RKO (cell line): Measurements from ENCODE around the gene SIGLEC15.
"Not testable (repeated sequence)": the region's sequence is repeated elsewhere in the genome, so short reads cannot be mapped to it uniquely, and the experiment has no call there.

Source experiments
- DNase-seq: peaks from one replicate; pipeline ENCODE4 v3.0.0-alpha.2; 2016; ENCODE audit warnings: low spot score

SIGLEC15 gene

GRCh38 chr18:45825258-45826044 lies at the start of gene SIGLEC15:
Gene SIGLEC15 (plus strand): TSS chr18:45825675. CDS start chr18:45825729, 54 bp downstream.
- DNase-seq = no peak

GRCh38 chr18:45775743-45776142 lies 49.7 kb upstream of the SIGLEC15 start:
- no peak for DNase-seq

GRCh38 chr18:45777393-45777792 lies 48.1 kb upstream of the SIGLEC15 start:
- DNase-seq = no peak

- DNase-seq = no peak
Observed at GRCh38 chr18:45780568-45780967, 44.9 kb upstream of the SIGLEC15 start.

DNA sequence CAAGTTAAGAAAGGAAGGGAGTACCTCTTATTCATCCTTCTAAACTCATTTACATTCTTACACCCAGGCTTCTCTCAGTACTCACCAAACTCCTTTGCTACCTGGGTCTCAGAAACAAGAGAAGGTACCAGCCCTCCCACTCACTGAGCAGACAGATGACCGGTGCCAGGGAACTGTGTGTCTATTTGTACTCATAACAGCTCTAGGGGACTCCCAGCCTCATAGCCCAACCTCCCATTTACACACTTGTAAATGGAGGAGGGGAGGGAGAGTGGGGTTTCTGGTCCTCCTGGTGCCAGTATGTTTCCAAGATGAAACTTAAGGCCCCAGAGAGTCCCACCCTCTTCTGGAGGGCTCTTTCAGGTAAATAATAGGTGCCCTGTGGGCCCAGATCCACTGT lies 42.8 kb upstream of the SIGLEC15 start:
- no peak for DNase-seq

DNA sequence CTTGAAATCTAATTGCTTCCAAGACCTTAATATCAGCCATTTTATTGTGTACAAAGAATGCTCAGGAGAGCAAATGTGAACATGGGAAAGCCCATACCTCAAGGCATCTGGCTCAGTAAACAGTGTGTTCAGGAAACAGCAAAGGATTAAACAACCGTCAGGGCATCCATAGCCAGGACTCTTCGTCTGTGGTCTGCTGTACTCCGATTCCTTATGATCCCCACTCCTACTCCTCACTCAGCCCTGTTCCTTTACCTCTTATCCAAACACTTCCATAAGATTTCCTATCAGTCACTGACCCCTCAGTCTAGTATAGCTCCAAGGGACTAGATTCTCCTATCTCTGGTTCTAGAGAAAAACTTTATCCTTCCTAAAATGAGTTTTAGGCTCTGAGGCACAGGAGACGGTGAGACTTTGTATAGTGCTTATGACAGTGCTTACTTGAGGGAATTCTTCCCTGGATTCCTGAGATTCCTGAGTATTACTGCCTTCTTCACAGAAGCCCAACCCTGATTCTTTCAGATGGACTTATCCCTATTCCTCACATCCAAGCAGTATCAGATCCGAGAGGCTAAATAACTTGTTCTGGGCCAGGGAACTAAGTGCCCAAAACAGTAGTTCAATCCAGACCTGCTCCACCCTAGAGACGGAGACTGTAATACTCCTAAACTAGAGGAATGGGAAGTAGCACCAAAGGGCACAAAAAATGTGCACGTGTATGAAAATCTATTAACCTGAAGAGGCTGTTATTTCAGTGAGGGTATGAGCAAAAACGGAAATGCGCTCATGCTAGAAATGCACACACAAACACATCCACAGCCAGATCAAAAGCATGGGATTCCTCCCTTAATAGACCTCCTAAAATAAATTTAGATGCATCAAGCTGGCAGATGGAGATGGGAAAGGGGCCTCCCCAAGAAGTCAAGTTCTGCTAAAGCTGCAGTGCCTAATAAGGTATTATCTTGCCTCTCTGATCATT lies 42.1 kb upstream of the SIGLEC15 start:
- no peak for DNase-seq

GRCh38 chr18:45785134-45785533 lies 40.3 kb upstream of the SIGLEC15 start:
- DNase-seq = no peak

GRCh38 chr18:45786941-45787340 lies 38.5 kb upstream of the SIGLEC15 start:
- no peak for DNase-seq

- DNase-seq = no peak
Observed at GRCh38 chr18:45787346-45787745, 38.1 kb upstream of the SIGLEC15 start.

DNA sequence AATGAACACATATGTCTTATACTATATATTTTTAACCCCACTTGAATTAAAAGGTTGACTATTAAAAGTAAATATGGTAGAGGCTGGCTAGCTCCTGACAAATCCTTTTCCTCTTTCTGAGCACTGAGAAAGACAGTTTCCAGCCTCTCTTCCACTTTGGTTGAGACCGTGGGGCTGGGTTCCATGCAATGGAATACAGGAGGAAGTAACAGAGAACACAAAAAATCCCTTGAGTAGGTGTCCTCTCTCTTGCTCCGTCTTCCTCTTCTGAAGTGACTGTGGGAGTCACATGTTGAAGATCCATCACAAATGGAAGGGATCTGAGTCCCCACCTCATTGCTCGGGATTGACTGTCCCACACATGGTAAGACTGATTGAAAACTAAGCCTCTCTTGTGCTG lies 36.6 kb upstream of the SIGLEC15 start:
- DNase-seq = no peak

- peak; percentile 3 for DNase-seq
Observed at GRCh38 chr18:45792506-45793263, 32.8 kb upstream of the SIGLEC15 start.

DNA sequence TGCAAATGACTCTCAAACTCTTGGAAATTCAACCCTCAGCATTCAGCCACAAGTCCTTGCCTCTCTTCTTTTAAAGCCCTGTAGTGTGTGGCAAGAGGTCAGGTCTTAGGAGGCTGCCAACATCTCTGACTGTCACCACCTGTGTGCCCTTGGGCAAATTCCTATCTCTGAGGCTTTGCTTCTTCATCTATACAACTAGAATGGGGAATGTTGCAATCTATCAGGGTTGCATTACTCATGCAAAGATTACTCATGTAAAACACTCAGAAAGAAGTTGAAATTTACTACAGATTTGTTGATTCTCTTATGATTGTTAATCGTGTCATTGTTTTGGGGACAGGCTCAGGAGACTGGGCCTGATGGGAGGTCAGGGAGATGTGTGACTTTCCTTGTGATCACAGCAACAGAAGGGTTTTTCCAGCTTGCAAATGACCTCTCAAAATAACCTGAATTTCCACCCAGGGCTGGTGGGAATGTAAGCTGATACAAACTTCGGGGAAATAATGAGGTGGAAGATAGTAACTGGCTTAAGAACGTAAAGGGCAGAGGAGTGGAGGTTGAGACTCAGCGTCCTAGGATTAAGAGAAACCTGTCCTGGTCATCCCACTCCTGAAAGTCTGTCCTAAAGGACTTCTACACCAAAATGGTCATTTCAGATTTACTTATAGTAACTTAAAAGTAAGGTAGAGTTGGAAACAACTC lies 32.1 kb upstream of the SIGLEC15 start:
- DNase-seq = peak; percentile 70

DNA sequence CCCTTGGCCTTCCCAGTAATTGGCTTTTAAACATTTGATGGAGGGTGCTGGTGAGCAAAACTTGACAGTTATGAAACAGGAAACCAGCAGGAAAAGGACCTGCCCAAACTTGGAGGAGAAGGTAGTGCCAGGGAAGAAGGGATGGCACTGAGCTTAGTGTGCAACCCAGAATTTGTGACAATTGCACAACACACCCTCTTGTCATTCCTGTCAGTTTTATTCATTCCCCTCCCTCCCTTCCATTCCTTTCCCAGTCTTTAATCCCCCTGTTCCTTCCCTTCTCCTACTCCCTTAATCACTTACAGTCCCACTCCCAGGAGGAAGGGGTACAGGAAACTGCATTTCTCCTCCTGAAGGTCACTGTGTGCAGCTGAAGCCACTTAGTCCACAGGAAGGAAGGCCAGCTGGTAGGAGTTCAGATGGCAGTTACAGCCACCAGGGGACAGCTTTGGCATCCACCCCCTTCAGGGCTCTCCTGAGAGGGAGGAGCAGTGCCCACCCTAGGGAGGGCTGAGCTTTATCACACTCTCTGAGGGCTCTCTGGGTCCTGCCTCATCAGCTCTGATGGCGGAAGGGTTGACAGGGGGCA lies 24.0 kb upstream of the SIGLEC15 start:
- DNase-seq = no peak

- peak; percentile 94 for DNase-seq
Observed at GRCh38 chr18:45802814-45803492, 22.5 kb upstream of the SIGLEC15 start.

DNA sequence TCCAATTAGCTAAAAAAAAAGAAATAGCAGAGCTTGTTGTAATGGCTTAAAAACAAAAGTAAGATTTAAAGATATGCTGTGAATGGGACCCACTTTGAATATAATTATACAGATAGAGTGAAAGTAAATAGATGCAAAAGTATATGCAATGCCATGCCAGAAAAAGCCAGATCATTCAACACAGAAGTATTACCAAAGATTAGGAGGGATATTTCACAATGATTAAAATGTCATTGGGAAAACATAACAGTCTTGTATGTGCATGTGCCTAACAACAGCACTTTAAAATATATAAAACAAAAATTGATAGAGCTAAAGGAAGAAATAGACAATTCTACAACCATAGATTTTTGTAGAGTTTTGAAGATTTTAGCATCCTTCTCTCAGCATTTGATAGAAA lies 19.9 kb upstream of the SIGLEC15 start:
- DNase-seq = no peak

- DNase-seq = no peak
Observed at GRCh38 chr18:45806226-45806625, 19.2 kb upstream of the SIGLEC15 start.

- DNase-seq = not testable (repeated sequence)
Observed at GRCh38 chr18:45807144-45807543, 18.3 kb upstream of the SIGLEC15 start.

DNA sequence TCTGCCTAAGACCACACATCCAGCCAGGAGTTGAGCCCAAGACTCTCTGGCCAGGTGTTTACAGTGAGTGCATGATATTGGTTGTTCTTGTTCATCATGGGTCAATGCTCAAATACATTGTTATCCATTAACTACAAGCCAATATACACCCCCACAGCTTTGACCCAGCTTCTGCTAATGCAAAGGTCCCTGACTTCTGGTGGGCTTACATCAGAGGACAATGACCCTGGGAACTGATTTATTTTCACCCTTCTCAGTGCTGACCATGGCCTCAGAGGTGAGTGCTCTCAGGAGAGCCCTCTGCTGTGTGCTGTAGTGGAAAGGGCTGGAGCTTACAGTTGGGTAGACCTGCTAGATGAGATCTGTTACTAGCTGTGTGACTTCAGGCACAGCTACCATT lies 10.7 kb upstream of the SIGLEC15 start:
- not testable (repeated sequence) for DNase-seq

GRCh38 chr18:45817543-45817942 lies 7.9 kb upstream of the SIGLEC15 start:
- DNase-seq = no peak

- DNase-seq = not testable (repeated sequence)
Observed at GRCh38 chr18:45818765-45819164, 6.7 kb upstream of the SIGLEC15 start.
